CD4-positive, alpha-beta T cell treated with Interleukin-21 for 1 hour (primary cell): ENCODE results near the gene TRAPPC4.
"Not testable (repeated sequence)": the region's sequence is repeated elsewhere in the genome, so short reads cannot be mapped to it uniquely, and the experiment has no call there.

ENCODE experiments used
- DNase-seq: peaks from one replicate; pipeline ENCODE4 v3.0.0-alpha.2; 2020

Gene TRAPPC4

DNA sequence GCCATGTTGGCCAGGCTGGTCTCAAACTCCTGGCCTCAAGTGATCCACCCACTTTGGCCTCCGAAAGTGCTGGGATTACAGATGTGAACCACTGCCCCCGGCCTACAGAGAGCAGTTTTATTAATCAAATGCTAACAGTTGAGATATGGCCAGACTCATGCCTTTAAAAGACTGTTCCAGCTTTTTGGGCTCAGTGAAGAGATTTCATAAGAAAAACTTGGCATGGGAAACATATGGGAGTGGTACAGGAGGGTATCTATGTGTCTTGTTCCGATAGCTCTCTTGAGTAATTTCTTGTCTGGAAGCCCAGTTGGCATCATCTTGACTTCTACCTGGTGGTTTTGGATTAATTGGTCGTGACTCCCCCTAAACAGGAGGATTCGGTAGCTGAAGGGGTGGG lies 20.3 kb downstream of the TRAPPC4 start:
- no peak for DNase-seq

DNA sequence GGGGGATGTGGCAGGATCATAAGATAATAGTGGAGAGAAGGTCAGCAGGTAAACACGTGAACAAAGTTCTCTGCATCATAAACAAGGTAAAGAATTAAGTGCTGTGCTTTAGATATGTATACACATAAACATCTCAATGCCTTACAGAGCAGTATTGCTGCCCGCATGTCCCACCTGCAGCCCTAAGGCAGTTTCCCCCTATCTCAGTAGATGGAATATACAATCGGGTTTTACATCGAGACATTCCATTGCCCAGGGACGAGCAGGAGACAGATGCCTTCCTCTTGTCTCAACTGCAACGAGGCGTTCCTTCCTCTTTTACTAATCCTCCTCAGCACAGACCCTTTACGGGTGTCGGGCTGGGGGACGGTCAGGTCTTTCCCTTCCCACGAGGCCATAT lies 20.9 kb downstream of the TRAPPC4 start:
- DNase-seq, result not testable (repeated sequence)

DNA sequence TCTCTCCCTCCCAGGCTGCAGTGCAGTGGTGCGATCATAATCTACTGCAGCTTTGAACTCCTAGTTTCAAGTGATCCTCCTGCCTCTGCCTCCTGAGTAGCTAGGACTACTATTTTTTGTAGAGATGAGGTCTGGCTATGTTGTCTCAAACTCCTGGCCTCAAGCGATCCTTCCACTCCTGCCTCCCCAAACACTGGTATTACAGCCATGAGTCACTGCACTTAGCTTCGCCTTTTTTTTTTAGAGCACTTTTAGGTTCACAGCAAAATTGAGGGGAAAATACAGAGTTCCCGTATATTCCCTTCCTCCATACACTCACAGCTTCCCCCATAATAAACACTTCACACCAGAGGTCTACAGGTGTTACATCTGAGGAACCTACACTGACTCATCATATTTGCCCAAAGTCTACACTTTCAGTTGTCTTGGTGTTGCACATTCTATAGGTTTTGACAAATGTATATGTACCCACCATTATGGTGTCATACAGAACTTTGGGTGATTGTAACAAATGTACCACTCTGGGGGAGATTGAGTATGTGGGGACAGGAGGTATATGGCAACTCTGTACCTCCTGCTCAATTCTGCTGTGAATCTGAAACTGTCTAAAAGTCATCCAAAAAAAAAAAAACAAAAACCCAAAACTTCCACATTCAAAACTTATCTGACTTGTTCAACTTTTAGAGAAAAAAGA lies 23.4 kb downstream of the TRAPPC4 start:
- no peak for DNase-seq

DNA sequence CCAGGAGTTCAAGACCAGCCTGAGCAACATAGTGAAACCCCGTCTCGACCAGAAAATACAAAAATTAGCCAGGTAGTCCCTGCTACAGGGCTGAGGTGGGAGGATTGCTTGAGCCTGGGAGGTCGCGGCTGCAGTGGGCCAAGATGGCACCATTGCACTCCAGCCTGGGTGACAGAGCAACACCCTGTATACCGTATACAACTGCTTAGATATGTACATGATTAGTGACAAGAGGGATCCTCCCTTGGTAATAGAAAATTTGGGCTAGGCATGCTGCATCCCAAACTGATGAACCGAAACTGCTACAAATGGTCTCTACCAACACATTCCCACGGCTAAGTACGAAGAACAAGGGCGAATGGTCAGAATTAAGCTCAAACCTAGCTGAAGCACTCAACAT lies 24.4 kb downstream of the TRAPPC4 start:
- DNase-seq, result no peak

DNA sequence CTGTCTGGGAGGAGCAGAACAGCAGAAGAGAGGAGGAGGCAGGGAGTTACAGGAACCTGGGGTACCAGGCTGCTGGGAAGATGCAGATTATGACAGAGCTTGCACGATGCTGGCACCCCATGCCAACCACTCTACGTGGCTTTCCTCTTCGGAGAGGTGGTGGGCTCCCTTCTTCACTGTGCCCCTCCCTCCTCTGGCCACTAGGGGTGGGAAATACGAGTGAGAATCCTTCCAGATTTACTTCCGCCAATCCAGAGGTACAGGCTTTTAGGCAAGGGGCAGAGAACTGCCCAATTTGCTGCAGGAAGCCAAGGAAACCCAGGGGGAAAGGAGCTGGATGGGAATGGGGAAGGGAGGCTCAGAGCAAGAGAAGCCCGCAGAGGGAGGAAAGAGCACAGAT lies 26.1 kb downstream of the TRAPPC4 start:
- no peak for DNase-seq

DNA sequence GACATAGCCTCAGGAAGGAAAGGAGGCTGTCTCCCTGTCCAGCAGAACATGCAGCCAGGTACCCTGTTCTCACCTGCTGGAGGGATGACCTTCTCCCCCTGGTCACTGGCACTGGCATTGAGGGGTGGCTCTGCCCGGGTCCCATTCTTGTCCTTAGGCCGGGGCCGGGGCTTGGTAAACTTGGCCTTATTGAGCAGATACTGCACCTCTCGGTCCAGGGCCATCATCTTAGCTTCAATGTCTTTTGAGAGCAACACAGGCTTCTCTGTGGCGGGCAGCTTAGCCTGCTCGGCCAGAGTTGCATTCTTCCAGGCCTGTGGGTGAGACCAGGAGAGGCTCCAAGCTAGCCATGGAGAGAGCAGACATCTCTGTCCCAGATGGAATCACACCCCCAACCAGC lies 27.9 kb downstream of the TRAPPC4 start:
- DNase-seq, result no peak

DNA sequence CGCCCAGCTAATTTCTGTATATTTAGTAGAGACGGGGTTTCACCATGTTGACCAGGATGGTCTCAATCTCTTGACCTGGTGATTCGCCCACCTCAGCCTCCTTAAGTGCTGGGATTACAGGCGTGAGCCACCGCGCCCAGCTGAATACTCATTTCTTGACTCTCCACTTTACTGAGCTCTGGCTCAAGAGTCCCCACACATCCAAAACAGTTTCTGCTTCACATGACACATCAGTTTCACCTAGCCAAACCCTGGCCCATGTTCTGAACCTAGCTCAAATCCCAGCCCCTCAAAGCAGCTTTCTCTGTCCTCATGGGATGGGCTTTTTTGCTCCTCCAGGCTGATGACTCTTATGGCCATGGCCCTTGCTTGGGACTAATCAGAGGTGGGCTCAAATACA lies 28.6 kb downstream of the TRAPPC4 start:
- DNase-seq, result no peak

DNA sequence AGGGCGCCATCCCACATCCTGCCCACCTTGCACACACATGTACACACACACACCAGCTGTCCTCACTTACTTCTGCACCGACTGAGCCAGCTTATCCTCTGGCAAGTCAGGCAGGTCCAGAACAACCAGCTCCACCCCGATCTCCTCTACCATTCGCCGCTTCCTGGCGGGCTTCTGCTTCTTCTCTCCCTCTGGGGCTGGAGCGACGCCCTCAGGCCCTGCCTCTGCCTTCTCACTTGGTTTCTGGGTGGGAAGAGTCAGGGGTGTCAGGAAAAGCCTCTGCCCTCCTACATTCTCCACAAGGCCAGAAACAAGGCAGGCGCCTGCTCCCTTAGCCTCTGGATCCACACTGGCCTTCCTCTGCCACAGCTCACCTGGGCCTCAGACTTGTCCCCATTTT lies 30.1 kb downstream of the TRAPPC4 start:
- no peak for DNase-seq

DNA sequence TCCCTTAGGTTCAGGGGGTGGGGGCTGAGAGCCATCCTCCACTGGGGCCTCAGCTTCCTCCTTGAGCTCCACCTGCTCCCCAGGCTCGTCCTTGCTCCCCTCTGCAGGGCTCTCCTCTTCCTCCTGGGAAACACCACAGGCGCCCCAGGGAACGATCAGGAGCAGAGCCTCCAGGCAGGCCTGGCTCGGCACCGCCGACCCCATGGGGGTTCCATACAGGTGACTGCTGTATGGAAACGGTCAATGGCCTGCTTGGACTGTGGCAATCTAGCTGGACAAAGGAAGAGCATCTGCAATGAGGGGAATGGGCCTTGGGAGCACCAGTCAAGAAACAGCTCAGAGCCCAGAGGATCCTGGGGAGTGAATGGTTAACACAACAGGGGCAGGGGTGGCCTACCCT lies 30.5 kb downstream of the TRAPPC4 start:
- DNase-seq, result no peak

DNA sequence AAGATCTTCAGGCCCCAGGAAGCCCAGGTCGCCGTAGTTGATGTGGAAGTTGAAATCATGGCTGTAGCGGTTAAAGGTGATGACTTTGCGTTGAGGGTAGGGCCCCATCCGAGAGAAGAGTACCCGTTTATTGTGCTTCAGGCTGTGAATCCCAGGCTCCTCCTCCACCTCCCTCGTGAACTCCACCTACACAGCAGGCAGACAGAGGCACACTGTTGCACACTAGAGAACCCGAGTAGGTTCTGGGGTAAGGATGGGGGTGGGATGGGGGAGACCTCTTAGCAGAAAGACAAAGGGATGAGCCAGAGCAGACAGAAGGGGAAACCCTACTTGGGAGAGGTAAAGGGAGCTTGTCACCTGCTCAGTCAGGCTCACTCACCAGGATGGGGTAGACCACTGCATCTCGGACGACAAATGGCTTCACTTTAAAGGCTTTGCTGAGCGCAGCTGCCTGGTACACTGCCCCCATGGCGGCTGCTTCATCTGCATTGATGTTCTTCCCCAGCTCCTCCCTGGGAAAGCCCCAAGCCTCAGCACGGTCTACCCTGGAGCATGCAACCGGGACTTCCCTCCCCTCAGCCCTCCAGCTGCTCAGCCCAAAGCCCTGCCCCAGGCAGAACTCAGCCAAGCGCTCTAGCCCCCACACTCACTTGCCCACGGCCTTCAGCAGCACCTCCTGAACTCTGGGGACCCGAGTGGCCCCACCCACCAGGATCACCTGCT lies 33.0 kb downstream of the TRAPPC4 start:
- DNase-seq, result peak; percentile 41

DNA sequence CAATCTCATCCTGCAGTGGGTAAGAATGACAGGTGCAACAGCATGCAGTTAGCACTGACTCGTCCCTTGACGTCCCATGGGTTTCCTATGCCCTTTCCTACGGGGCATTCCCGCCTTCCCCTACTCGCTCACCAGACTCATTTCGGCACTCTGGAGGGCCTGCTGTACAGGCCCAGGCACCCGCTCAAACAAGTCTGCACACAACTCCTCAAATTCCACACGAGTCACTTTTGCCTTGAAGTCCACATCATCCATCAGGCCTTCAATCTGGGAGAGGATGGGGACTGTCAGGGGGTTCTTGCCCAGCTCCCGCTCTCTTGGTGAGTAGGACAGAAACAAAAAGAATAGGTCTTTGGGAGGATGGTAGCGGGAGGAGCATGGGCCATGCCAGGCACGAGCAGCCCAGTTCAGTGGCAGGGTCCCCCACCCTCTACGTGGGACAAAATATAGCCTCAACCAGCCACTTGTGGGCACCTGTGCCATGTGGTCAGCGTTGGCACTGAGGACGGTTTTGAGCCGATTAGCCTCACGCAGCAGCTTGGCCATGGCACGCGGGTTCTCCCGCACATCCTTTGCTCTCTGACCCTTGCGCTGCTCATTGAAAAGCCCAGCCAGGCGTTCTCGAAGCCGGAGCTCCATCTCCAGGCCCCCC lies 33.7 kb downstream of the TRAPPC4 start:
- DNase-seq, result no peak

DNA sequence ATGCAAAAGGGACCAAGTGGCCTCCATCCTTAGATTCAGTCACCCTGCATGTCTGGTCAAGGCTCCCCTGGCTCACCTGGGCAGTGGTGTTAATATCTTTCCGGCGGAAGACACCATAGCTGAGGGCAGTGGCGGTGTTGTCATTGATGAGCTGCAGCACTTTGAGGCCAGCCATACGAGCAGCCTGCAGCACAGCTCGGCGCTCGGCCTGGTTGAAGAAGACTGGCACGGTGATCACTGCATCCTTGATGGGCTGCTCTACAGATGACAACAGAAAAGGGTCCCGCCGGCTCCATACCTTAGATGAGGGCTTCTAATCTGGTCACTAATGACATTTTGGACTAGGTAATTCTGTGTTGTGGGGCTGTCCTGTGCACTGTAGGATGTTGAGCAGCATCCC lies 35.9 kb downstream of the TRAPPC4 start:
- no peak for DNase-seq

DNA sequence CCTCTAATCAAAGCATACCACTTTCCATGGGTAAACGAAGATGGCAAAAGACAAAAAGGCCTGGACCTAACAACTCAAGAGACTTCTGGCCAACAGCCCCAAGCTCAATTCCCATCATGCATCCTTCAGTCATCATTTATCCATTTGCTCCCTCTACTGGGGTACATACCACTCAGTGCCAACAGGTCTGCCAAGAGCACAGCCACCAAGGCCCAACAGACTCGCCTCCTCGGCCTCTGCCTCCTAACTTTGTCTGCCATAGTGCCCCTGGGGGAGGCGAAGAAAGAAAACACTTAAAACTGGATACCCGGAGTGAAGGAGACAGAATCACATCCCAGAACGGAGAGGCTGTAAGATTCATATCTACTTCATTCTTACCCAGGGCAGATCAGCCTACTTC lies 37.3 kb downstream of the TRAPPC4 start:
- peak; percentile 15 for DNase-seq

DNA sequence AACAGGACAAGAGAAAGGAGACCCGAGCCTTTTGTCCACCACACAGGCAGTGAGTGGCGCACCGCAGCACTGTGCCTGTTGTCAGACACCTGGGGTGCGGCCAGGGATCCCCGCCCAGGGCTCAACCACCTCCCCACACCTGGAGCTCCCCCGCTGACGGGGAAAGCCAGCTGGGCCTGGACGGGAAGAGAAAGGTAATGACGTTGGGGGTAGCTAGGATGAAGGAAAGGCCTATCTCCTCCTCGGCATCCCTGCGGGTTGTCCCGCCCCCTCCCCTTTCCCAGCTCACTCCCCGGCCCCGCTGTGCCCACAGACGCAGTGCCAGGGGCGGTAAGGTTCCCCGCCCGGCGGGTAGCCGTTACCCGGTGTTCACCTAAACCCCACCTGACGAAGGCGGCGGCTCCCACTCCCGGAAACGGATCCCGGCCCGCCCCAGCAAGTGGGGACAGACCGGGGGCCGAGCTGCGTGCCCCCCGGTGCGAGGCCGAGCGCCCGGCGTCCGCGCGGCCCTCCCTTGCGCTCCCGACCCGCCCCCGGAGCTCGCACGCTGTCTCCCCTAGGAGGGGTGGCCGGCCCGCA lies 37.9 kb downstream of the TRAPPC4 start:
- peak; percentile 71 for DNase-seq

DNA sequence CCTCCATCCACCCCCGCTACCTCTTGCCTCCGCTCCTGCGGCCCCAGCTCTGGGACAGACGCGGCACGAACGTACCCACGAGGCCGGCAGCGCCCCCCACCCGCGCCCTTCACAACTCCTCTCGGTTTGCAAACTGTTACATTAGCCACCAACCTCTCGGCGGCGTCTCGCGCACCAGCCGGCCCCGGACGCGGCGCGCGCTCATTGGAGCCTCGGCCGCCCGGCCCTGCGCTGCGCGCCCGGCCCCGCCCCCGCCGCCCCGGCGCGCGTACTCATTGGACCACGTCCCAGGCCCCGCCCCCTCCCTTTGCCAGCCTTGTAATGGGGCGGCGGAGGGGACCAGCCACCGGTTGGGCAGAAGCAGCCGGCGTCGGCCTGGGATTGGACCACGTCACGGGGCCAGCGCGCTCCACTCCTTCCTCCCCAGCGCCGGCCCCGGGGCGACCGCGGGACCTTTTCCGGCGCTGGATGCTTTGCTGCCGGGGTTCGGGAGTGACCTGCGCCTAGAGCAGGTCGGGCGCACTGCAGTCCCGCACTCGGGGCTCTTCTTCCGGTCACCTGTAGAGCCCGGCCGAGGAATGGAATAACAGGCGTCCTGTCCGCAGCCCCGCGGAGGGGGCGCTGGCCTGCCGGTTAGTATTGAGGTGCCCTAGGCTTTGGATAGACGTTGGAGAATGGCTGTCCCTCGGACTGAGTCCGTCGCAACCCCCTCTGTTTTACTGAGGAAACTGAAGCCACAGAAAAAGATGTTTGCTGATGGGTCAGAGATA lies 38.6 kb downstream of the TRAPPC4 start, which contains the start of gene HYOU1:
Gene HYOU1 (minus strand): TSS at position 206 of the 770 bp plus-strand sequence. CDS start 1,045 bp downstream, outside the sequence.
- DNase-seq, result peak; percentile 98

DNA sequence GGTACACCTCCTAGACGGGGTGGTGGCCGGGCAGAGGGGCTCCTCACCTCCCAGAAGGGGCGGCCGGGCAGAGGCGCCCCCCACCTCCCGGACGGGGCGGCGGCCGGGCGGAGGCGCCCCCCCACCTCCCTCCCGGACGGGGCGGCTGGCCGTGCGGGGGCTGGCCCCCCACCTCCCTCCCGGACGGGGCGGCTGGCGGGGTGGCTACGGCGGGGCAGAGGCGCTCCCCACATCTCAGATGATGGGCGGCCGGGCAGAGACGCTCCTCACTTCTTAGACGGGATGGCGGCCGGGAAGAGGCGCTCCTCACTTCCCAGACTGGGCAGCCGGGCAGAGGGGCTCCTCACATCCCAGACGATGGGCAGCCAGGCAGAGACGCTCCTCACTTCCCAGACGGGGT lies 40.6 kb downstream of the TRAPPC4 start:
- not testable (repeated sequence) for DNase-seq

DNA sequence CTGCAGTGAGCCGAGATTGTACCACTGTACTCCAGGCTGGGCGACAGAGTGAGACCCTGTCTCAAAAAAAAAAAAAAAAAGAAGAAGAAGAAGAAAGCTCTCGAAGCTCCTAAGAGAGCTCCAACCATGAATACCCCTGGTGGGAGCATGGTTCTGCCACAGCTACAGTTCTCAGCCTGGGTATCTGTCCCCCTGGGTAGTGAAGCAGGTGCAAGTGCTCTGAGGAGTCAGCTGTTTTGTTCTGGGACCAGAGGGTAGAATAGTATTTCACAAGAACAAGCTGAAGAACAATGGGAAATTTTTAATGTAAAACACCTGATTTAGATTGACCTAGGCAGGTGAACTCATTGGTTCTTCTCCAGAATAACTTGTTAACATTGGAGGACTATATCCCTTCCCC lies 42.7 kb downstream of the TRAPPC4 start:
- no peak for DNase-seq

DNA sequence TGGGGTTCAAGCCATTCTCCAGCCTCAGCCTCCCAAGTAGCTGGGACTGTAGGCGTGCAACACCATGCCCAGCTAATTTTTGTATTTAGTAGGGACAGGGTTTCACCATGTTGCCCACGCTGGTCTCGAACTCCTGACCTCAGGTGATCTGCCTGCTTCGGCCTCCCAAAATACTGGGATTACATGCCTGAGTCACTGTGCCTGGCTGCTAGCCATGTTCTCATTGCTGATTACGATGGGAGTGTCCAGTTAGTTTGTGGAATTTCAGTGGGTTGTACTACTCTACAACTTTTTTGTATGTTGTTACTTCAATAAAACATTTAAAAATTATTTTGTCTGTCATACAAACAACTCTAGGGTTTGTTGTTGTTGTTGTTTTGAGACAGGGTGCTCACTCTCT lies 44.2 kb downstream of the TRAPPC4 start:
- no peak for DNase-seq

DNA sequence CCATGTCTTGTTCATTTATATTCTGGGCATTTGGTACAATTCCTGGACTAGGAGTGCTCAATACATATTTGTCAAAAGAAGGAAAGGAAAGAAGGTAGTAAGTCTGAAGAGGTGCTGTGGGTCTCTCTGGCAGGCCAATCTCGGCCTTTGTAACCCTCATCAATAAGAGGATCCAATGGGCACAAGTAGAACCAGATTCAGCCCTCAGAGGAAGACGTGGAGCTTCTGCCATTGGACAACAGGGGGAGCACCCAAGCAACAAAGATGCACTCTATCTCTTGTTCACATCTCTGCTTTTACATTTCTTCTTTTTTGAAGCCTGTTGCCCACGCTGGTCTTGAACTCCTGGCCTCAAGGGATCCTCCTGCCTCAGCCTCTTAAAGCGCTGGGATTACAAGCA lies 46.8 kb downstream of the TRAPPC4 start:
- DNase-seq, result peak; percentile 68

DNA sequence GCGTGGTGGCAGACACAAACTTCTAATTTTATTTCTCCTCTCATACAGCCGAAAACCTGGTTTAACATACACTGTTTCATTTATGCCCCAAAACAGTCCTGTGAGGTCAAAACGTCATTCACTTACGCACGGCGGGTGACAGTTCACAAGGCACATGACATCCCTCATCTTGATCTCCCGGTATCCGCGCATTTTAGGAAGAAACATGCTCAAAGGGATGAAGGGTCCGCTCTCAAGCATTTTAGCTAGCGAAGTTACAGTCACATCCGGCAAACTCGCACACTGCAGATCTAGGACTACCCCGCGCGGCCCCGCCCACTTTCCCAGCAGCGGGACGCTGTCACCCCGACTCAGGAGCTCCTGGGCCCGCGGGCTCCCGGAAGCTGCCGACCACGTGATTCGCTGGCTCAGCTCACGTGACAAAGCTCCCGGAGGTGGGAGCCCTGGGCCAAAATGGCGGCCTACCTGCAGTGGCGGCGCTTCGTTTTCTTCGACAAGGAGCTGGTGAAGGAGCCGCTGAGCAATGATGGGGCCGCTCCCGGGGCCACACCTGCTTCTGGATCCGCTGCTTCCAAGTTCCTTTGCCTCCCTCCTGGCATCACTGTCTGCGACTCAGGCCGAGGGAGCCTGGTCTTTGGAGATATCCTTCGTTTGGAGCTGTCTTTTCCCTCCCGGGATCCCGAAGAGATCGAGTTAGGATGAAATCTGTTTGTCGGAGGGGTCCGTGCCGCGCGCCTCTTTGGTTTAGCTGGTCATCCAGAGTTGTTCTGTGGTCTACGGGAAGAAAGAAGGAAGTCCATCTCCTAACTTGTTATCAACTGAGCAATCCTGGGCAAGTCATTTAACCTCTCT lies 49.0 kb downstream of the TRAPPC4 start, which contains the start of gene VPS11:
Gene VPS11 (plus strand): TSS at position 448 of the 852 bp plus-strand sequence. CDS start 6 bp downstream, at position 454.
- DNase-seq, result peak; percentile 97
